Measurements from ENCODE around the gene NLRC5. TPM values are rescaled to one million over a fixed set of nuclear protein-coding genes. Genes with fewer than 3 reads are reported as not detected.

The NLRC5 gene
- total RNA-seq, 2 experiments from 2014 or later: 424 to 434 TPM

GRCh38 chr16:57111420-57111819 is 122.1 kb downstream of the NLRC5 start:
- Histone ChIP-seq H3K4me3 (ENCODE audit: low read length) (no peak overlapping the region), H3K27ac (ENCODE audit: low read depth in 1 of 2, low read length in 2 of 2) (no peak overlapping the region), H3K27me3 (ENCODE audit: control insufficient read depth in 1 of 2, insufficient read depth in 2 of 2, low read length in 2 of 2) (no peaks in the 10 kb centered on the region), H3K36me3 (ENCODE audit: insufficient read depth, low read length) (no peaks in the 10 kb centered on the region), H3K9me3 (ENCODE audit: control insufficient read depth in 1 of 2, insufficient read depth in 1 of 2, low read length in 2 of 2) (no peaks in the 10 kb centered on the region), H3K4me1 (ENCODE audit: insufficient read depth, low read length) (peaks cover 11% of the 10 kb centered on the region)
- H3K27me3 Mint-ChIP-seq: no peaks in the 10 kb centered on the region
- no peak overlapping the region for H3K4me3 Mint-ChIP-seq
- POLR2A ChIA-PET: no interaction called here
- ATAC-seq (ENCODE audit: poor library complexity) (no peak), DNase-seq (no peak)
- no peak overlapping the region for H3K27ac Mint-ChIP-seq
- no peak for TF ChIP-seq CTCF (IDR thresholded peaks at IDR 0.05)
- no peaks in the 10 kb centered on the region for H3K9me3 Mint-ChIP-seq
- H3K4me1 Mint-ChIP-seq (ENCODE audit: low read depth): peaks cover 2% of the 10 kb centered on the region
- CTCF ChIA-PET: interaction anchor here (0.6 kb wide), 1 partner anchor 164 kb away, joined by 4 read pairs; no protein-coding TSS in a partner anchor
- no peaks in the 10 kb centered on the region for H3K36me3 Mint-ChIP-seq (ENCODE audit: low read depth)
- intact Hi-C loops (cut with DNase I, micrococcal nuclease): no loop called here

- no peaks in the 10 kb centered on the region for H3K9me3 ChIP-seq (ENCODE audit: control insufficient read depth in 1 of 2, insufficient read depth in 1 of 2, low read length in 2 of 2)
- no peaks in the 10 kb centered on the region for H3K27me3 ChIP-seq (ENCODE audit: control insufficient read depth in 1 of 2, insufficient read depth in 2 of 2, low read length in 2 of 2)
- Mint-ChIP-seq H3K27me3 (no peaks in the 10 kb centered on the region), H3K36me3 (ENCODE audit: low read depth) (no peaks in the 10 kb centered on the region), H3K9me3 (no peaks in the 10 kb centered on the region), H3K4me1 (ENCODE audit: low read depth) (no peaks in the 10 kb centered on the region), H3K27ac (no peak overlapping the region), H3K4me3 (no peak overlapping the region)
- DNase-seq (no peak), ATAC-seq (ENCODE audit: poor library complexity) (no peak)
- H3K4me3 ChIP-seq (ENCODE audit: low read length): no peak overlapping the region
- no peak for TF ChIP-seq CTCF (IDR thresholded peaks at IDR 0.05)
- no peak overlapping the region for H3K27ac ChIP-seq (ENCODE audit: low read depth in 1 of 2, low read length in 2 of 2)
- ChIA-PET POLR2A (no interaction called here), CTCF (no interaction called here)
- intact Hi-C loops (cut with DNase I, micrococcal nuclease): no loop called here
- H3K4me1 ChIP-seq (ENCODE audit: insufficient read depth, low read length): peaks cover under 1% of the 10 kb centered on the region
- H3K36me3 ChIP-seq (ENCODE audit: insufficient read depth, low read length): no peaks in the 10 kb centered on the region
Observed at GRCh38 chr16:57112403-57113041, 123.2 kb downstream of the NLRC5 start.

- intact Hi-C loops (cut with DNase I, micrococcal nuclease): no loop called here
- CTCF ChIA-PET: no interaction called here
- H3K4me1 Mint-ChIP-seq (ENCODE audit: low read depth): no peaks in the 10 kb centered on the region
Observed at GRCh38 chr16:57113042-57113453, 123.7 kb downstream of the NLRC5 start.

More at GRCh38 chr16:57113042-57113453, 123.7 kb downstream of the NLRC5 start:
- H3K9me3 Mint-ChIP-seq: no peaks in the 10 kb centered on the region
- H3K27ac ChIP-seq (ENCODE audit: low read depth in 1 of 2, low read length in 2 of 2): no peak overlapping the region
- H3K4me1 ChIP-seq (ENCODE audit: insufficient read depth, low read length): no peaks in the 10 kb centered on the region
- no peaks in the 10 kb centered on the region for H3K27me3 Mint-ChIP-seq
- no peak for DNase-seq
- no peak for ATAC-seq (ENCODE audit: poor library complexity)
- no peaks in the 10 kb centered on the region for H3K9me3 ChIP-seq (ENCODE audit: control insufficient read depth in 1 of 2, insufficient read depth in 1 of 2, low read length in 2 of 2)
- H3K36me3 Mint-ChIP-seq (ENCODE audit: low read depth): no peaks in the 10 kb centered on the region
- no peak overlapping the region for H3K4me3 Mint-ChIP-seq
- H3K36me3 ChIP-seq (ENCODE audit: insufficient read depth, low read length): no peaks in the 10 kb centered on the region
- no peak for TF ChIP-seq CTCF (IDR thresholded peaks at IDR 0.05)
- POLR2A ChIA-PET: no interaction called here
- no peaks in the 10 kb centered on the region for H3K27me3 ChIP-seq (ENCODE audit: control insufficient read depth in 1 of 2, insufficient read depth in 2 of 2, low read length in 2 of 2)
- H3K4me3 ChIP-seq (ENCODE audit: low read length): no peak overlapping the region
- H3K27ac Mint-ChIP-seq: no peak overlapping the region
